Measurements from ENCODE around the gene DPYD. TPM values are rescaled to one million over a fixed set of nuclear protein-coding genes. Genes with fewer than 3 reads are reported as not detected.

DPYD gene
- total RNA-seq, 1 experiment from 2014 or later: 7.0 TPM

DNA sequence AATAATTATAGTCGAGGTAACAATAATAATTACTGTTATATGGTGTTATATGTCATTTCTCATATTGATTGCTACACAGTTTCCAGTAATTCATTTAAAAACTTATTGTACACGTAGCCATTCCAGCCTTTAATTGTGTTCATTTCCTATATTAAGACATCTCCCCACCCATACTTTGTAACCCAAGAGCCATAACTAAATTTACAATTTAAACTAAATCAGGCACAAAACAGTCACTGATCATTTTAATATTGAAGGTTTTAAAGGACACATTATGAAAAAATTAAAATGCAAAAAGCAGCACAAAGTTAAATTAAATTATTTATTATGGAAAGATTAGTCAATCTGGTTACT is 487.0 kb downstream of the DPYD start:
- ChIA-PET POLR2A (no interaction called here), CTCF (no interaction called here)
- TF ChIP-seq, protein P1, sequence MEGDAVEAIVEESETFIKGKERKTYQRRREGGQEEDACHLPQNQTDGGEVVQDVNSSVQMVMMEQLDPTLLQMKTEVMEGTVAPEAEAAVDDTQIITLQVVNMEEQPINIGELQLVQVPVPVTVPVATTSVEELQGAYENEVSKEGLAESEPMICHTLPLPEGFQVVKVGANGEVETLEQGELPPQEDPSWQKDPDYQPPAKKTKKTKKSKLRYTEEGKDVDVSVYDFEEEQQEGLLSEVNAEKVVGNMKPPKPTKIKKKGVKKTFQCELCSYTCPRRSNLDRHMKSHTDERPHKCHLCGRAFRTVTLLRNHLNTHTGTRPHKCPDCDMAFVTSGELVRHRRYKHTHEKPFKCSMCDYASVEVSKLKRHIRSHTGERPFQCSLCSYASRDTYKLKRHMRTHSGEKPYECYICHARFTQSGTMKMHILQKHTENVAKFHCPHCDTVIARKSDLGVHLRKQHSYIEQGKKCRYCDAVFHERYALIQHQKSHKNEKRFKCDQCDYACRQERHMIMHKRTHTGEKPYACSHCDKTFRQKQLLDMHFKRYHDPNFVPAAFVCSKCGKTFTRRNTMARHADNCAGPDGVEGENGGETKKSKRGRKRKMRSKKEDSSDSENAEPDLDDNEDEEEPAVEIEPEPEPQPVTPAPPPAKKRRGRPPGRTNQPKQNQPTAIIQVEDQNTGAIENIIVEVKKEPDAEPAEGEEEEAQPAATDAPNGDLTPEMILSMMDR (IDR thresholded peaks at IDR 0.05; ENCODE audit: insufficient read depth in 1 of 2, low read depth in 1 of 2, low read length in 1 of 2, severe bottlenecking in 1 of 2, unreplicated experiment in 1 of 2): no peak
- DNase-seq: no peak
- no peak overlapping the region for H3K27ac Mint-ChIP-seq (ENCODE audit: unreplicated experiment)
- BruUV-seq (replicated peaks): no TSS peak
- Histone ChIP-seq H3K4me1 (no peaks in the 10 kb centered on the region), H3K36me3 (ENCODE audit: control insufficient read depth, insufficient read depth, low read length) (no peaks in the 10 kb centered on the region), H3K27me3 (replicated peaks; ENCODE audit: control insufficient read depth, insufficient read depth, low read length) (no peaks in the 10 kb centered on the region), H3K9me3 (no peaks in the 10 kb centered on the region), H3K4me3 (ENCODE audit: low read depth, low read length) (no peak overlapping the region)
- H3K27me3 Mint-ChIP-seq (ENCODE audit: insufficient read depth, unreplicated experiment): no peaks in the 10 kb centered on the region
- no peaks in the 10 kb centered on the region for H3K9me3 Mint-ChIP-seq (ENCODE audit: unreplicated experiment)
- H3K4me1 Mint-ChIP-seq (ENCODE audit: low read depth, unreplicated experiment): no peaks in the 10 kb centered on the region
- H3K36me3 Mint-ChIP-seq (ENCODE audit: insufficient read depth, unreplicated experiment): no peaks in the 10 kb centered on the region
- intact Hi-C loops (cut with micrococcal nuclease; ENCODE audit: unreplicated experiment): no loop called here
- H3K4me3 Mint-ChIP-seq (ENCODE audit: unreplicated experiment): no peak overlapping the region

DNA sequence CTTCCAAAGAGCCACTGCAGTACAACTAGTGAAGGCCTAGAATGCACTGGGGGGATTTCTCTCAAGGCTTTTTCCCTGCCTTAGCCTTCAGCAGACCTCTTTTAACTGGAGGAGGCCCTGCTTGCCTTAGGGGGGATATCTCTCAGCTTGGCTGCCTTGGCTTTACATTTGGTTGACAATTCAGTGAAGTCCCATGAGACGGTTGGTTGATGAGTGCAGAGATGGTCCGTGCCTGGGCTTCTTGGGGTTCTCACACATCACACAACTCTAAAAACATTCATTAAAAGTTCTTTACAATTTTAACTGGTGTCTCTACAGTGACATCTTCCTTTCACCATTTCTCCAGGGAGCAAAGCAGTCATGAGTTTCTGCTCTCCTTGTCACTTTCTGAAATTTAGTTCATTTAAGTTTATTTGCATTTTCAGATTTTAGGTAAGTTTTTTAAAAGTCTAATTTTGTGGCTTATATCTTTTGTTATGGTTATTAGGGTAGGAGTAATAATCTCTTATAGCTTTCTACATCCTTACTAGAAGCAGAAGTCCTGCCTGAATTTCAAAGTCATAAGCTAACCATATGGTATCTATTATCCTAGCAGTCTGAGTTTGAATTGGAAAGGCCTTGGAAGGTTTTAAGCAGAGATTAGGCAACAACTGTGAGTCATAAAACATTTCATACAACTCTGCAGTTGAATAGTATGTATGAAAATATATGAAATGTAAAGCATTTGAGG is 487.6 kb downstream of the DPYD start:
- Histone ChIP-seq H3K27me3 (replicated peaks; ENCODE audit: control insufficient read depth, insufficient read depth, low read length) (no peaks in the 10 kb centered on the region), H3K36me3 (ENCODE audit: control insufficient read depth, insufficient read depth, low read length) (no peaks in the 10 kb centered on the region), H3K9me3 (no peaks in the 10 kb centered on the region), H3K4me1 (no peaks in the 10 kb centered on the region), H3K4me3 (ENCODE audit: low read depth, low read length) (no peak overlapping the region)
- Mint-ChIP-seq H3K27me3 (ENCODE audit: insufficient read depth, unreplicated experiment) (no peaks in the 10 kb centered on the region), H3K36me3 (ENCODE audit: insufficient read depth, unreplicated experiment) (no peaks in the 10 kb centered on the region), H3K4me1 (ENCODE audit: low read depth, unreplicated experiment) (no peaks in the 10 kb centered on the region), H3K9me3 (ENCODE audit: unreplicated experiment) (no peaks in the 10 kb centered on the region), H3K4me3 (ENCODE audit: unreplicated experiment) (no peak overlapping the region), H3K27ac (ENCODE audit: unreplicated experiment) (no peak overlapping the region)
- POLR2A ChIA-PET: no interaction called here
- no TSS peak for BruUV-seq (replicated peaks)
- DNase-seq: no peak
- intact Hi-C loops (cut with micrococcal nuclease; ENCODE audit: unreplicated experiment): no loop called here
- TF ChIP-seq, protein P1 (IDR thresholded peaks at IDR 0.05; ENCODE audit: insufficient read depth in 1 of 2, low read depth in 1 of 2, low read length in 1 of 2, severe bottlenecking in 1 of 2, unreplicated experiment in 1 of 2): no peak
- CTCF ChIA-PET: no interaction called here

DNA sequence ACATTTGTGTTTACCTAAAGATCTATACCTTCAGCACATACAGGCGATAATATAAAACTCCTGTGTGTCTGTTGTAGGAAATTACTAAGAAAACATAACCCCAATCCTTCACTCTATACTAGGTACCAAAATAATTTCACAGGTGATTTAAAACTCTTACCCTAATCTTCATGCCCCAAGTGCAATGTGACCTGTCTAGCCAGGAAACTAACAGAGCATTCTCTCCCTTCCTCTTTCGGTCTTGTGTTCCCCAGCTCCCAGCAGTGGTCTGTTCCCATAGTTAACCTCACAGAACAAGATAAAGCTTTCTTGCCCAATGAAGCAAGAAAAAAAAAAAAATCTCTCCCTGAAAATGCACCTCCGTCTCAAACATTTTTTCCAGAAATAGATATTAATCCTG is 493.5 kb downstream of the DPYD start:
- H3K27ac Mint-ChIP-seq (ENCODE audit: unreplicated experiment): no peak overlapping the region
- POLR2A ChIA-PET: no interaction called here

More for the DNA sequence above, 493.5 kb downstream of the DPYD start:
- no peak for DNase-seq
- H3K4me3 Mint-ChIP-seq (ENCODE audit: unreplicated experiment): no peak overlapping the region
- peaks cover 7% of the 10 kb centered on the region for H3K4me1 Mint-ChIP-seq (ENCODE audit: low read depth, unreplicated experiment)
- H3K4me1 ChIP-seq: no peaks in the 10 kb centered on the region
- CTCF ChIA-PET: no interaction called here
- no peaks in the 10 kb centered on the region for H3K36me3 Mint-ChIP-seq (ENCODE audit: insufficient read depth, unreplicated experiment)
- intact Hi-C loops (cut with micrococcal nuclease; ENCODE audit: unreplicated experiment): no loop called here
- no peaks in the 10 kb centered on the region for H3K27me3 ChIP-seq (replicated peaks; ENCODE audit: control insufficient read depth, insufficient read depth, low read length)
- H3K9me3 ChIP-seq: no peaks in the 10 kb centered on the region
- no peaks in the 10 kb centered on the region for H3K27me3 Mint-ChIP-seq (ENCODE audit: insufficient read depth, unreplicated experiment)
- TF ChIP-seq, protein P1 (IDR thresholded peaks at IDR 0.05; ENCODE audit: insufficient read depth in 1 of 2, low read depth in 1 of 2, low read length in 1 of 2, severe bottlenecking in 1 of 2, unreplicated experiment in 1 of 2): no peak
- no peak overlapping the region for H3K4me3 ChIP-seq (ENCODE audit: low read depth, low read length)
- no TSS peak for BruUV-seq (replicated peaks)
- H3K36me3 ChIP-seq (ENCODE audit: control insufficient read depth, insufficient read depth, low read length): no peaks in the 10 kb centered on the region
- no peaks in the 10 kb centered on the region for H3K9me3 Mint-ChIP-seq (ENCODE audit: unreplicated experiment)
